A673 (cell line): ENCODE results near the gene ATG9B. TPM values are rescaled to one million over a fixed set of nuclear protein-coding genes. Genes with fewer than 3 reads are reported as not detected.

ENCODE experiments used
- BruUV-seq: library from RNA; stranded (reverse); fragments of 400-500 nt; replicated peaks from 2 replicates; lab custom pipeline; 2021; lab: Mats Ljungman, UMichigan
- CTCF ChIA-PET: fragments of 300-600 bp; sonication (Branson Sonifier 250); formaldehyde crosslinking; loops from one replicate; lab custom pipeline; 2022; ENCODE audit warnings: antibody characterized with exemption; lab: Charles Lee
- POLR2A ChIA-PET: fragments of 300-600 bp; sonication (Branson Sonifier 250); formaldehyde crosslinking; loops from one replicate; lab custom pipeline; 2022; ENCODE audit warnings: antibody characterized with exemption; ENCODE audit not compliant: low non-redundant PET; lab: Charles Lee
- DNase-seq: peaks from one replicate; pipeline ENCODE4 v3.0.0-alpha.2; 2015; ENCODE audit warnings: low spot score
- H3K27ac ChIP-seq: fragments of 200-600 bp; sonication (generic); 2 replicates; pipeline ENCODE4 v1.5.1; 2016; ENCODE audit warnings: mixed run types, low read depth, mild to moderate bottlenecking, mixed read lengths, antibody characterized with exemption, low read length; ENCODE audit not compliant: poor library complexity, severe bottlenecking
- H3K27me3 ChIP-seq: fragments of 200-600 bp; sonication (generic); replicated peaks from 2 replicates; pipeline ENCODE4 v1.6.1; 2017; ENCODE audit warnings: mixed run types, low read depth, mild to moderate bottlenecking, mixed read lengths, antibody characterized with exemption, low read length; ENCODE audit not compliant: insufficient read depth, poor library complexity
- H3K36me3 ChIP-seq: fragments of 200-600 bp; sonication (generic); 2 replicates; pipeline ENCODE4 v1.6.1; 2016; ENCODE audit warnings: mixed run types, mild to moderate bottlenecking, mixed read lengths, antibody characterized with exemption, low read length; ENCODE audit not compliant: insufficient read depth, poor library complexity, severe bottlenecking
- H3K4me1 ChIP-seq: fragments of 200-600 bp; sonication (generic); 2 replicates; pipeline ENCODE4 v1.6.1; 2017; ENCODE audit warnings: mixed run types, mild to moderate bottlenecking, mixed read lengths, antibody characterized with exemption, low read length; ENCODE audit not compliant: insufficient read depth, poor library complexity, severe bottlenecking
- H3K4me3 ChIP-seq: fragments of 200-600 bp; sonication (generic); 2 replicates; pipeline ENCODE4 v1.5.1; 2016; ENCODE audit warnings: low read depth, mixed run types, mild to moderate bottlenecking, mixed read lengths, low read length; ENCODE audit not compliant: poor library complexity, severe bottlenecking
- H3K9me3 ChIP-seq: fragments of 200-600 bp; sonication (generic); 2 replicates; pipeline ENCODE4 v1.6.1; 2016; ENCODE audit warnings: mixed run types, low read depth, mild to moderate bottlenecking, mixed read lengths, antibody characterized with exemption, low read length; ENCODE audit not compliant: poor library complexity, severe bottlenecking
- EZH2 ChIP-seq: fragments of 200-600 bp; sonication (generic); IDR thresholded peaks from 2 replicates; pipeline ENCODE4 v1.6.1; 2017; ENCODE audit warnings: borderline replicate concordance, low read depth, mild to moderate bottlenecking, mixed read lengths, antibody characterized with exemption, low read length; ENCODE audit not compliant: poor library complexity, severe bottlenecking
- intact Hi-C: fragments of 100-400 bp; cut with micrococcal nuclease; formaldehyde crosslinking; loops from one replicate; pipeline ENCODE4 v1.10.0; 2022; ENCODE audit not compliant: unreplicated experiment
- total RNA-seq: library from RNA; stranded (reverse); gene quantifications from 2 replicates; pipeline ENCODE4 v1.2.3, GENCODE V29; 2021
- TF ChIP-seq, protein P1 (sequence below): fragments of 300-800, 200-600 bp; sonication (generic); conservative IDR thresholded peaks from 2 replicates; pipeline ENCODE4 v1.5.1; 2017; ENCODE audit warnings: low read depth, mild to moderate bottlenecking, antibody characterized with exemption, low read length, moderate library complexity, mixed read lengths

The ATG9B gene
- total RNA-seq, 1 experiment from 2014 or later, result 1.9 TPM

DNA sequence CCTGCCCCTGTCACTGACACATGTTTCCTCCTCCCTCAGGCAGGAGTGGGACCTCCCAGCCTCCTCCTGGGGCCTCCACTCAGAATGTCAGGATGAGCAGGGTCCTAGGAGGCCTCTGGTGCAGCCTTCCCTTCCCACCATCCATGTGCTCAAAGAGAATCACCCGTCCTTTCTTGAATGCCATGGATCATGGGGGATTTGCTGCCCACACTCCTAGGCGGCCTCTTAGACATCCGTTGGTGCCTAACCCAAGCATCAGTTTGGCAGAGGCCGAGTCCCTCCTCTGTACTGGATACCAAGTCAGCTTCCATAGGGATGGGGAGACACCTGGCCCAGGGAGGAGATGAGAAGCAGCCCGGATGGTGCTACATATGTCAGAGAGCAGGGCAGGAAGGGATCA is 26.5 kb downstream of the ATG9B start:
- Histone ChIP-seq H3K36me3 (no peaks in the 10 kb centered on the region), H3K27me3 (no peaks in the 10 kb centered on the region), H3K9me3 (no peaks in the 10 kb centered on the region), H3K4me3 (no peak overlapping the region), H3K27ac (no peak overlapping the region), H3K4me1 (peaks cover 4% of the 10 kb centered on the region)
- no peak for DNase-seq
- TF ChIP-seq EZH2, result no peak
- TF ChIP-seq, protein P1, sequence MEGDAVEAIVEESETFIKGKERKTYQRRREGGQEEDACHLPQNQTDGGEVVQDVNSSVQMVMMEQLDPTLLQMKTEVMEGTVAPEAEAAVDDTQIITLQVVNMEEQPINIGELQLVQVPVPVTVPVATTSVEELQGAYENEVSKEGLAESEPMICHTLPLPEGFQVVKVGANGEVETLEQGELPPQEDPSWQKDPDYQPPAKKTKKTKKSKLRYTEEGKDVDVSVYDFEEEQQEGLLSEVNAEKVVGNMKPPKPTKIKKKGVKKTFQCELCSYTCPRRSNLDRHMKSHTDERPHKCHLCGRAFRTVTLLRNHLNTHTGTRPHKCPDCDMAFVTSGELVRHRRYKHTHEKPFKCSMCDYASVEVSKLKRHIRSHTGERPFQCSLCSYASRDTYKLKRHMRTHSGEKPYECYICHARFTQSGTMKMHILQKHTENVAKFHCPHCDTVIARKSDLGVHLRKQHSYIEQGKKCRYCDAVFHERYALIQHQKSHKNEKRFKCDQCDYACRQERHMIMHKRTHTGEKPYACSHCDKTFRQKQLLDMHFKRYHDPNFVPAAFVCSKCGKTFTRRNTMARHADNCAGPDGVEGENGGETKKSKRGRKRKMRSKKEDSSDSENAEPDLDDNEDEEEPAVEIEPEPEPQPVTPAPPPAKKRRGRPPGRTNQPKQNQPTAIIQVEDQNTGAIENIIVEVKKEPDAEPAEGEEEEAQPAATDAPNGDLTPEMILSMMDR, result no peak
- CTCF ChIA-PET, result no interaction called here
- intact Hi-C loops, result no loop called here
- BruUV-seq, result no TSS peak
- POLR2A ChIA-PET, result no interaction called here

- CTCF ChIA-PET, result no interaction called here
Measured at GRCh38 chr7:150997075-150997511, 27.2 kb downstream of the ATG9B start.

DNA sequence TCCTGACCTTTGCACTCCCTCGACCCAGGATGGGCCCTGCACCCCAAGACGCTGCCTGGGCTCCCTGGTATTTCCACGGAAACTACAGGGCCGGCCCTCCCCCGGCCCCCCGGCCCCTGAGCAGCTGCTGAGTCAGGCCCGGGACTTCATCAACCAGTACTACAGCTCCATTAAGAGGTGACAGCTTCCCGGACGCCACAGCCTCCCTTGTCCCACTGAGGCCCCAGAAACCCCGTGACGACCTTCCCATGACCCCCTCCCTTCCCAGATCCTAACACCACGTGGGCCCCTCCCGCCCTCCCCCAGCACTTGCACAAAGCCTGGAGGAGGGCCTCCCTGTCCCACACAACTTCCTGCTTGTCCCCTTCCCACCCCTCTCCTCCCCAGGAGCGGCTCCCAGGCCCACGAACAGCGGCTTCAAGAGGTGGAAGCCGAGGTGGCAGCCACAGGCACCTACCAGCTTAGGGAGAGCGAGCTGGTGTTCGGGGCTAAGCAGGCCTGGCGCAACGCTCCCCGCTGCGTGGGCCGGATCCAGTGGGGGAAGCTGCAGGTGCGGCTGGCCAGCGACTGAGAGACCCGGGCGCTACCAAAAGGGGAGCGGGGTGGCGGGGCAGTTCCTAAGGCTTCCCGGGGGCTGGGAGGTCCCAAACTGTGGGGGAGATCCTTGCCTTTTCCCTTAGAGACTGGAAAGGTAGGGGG is 27.8 kb downstream of the ATG9B start:
- ChIA-PET POLR2A (no interaction called here), CTCF (no interaction called here)
- no peak for DNase-seq
- Histone ChIP-seq H3K4me3 (no peak overlapping the region), H3K27me3 (no peaks in the 10 kb centered on the region), H3K36me3 (no peaks in the 10 kb centered on the region), H3K4me1 (peaks cover 4% of the 10 kb centered on the region), H3K27ac (no peak overlapping the region), H3K9me3 (no peaks in the 10 kb centered on the region)
- intact Hi-C loops, result no loop called here
- no peak for TF ChIP-seq EZH2
- TF ChIP-seq, protein P1, result no peak
- BruUV-seq, result no TSS peak

More at GRCh38 chr7:150997075-150997511, 27.2 kb downstream of the ATG9B start:
- peaks cover 4% of the 10 kb centered on the region for H3K4me1 ChIP-seq
- H3K4me3 ChIP-seq, result no peak overlapping the region
- POLR2A ChIA-PET, result no interaction called here
- BruUV-seq, result no TSS peak
- no peak overlapping the region for H3K27ac ChIP-seq
- intact Hi-C loops, result no loop called here
- no peak for TF ChIP-seq EZH2
- TF ChIP-seq, protein P1, result no peak
- no peak for DNase-seq
- no peaks in the 10 kb centered on the region for H3K36me3 ChIP-seq
- no peaks in the 10 kb centered on the region for H3K27me3 ChIP-seq
- H3K9me3 ChIP-seq, result no peaks in the 10 kb centered on the region
